ENCODE results near the gene RASGEF1C.

DNA sequence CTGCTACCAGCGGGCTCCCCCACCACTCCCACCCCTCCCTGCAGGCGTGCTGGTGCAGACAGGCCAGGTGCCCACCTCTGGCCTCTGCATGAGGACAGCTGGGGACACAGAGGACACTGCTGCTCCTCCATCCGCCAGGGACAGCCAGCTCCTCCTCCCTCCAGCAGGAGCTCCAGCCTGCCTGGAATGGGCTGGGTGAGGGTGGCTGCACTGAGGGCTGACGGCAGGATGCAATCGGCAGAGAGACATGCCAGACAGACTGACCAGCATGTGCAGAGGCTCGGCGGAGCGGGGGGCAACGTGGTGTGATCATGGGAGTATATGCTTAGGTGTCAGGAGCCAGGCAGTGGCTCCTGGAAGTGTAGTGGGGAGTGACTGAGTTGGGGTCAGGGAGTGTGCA is 68.4 kb downstream of the RASGEF1C start:
- TF ChIP-seq SUZ12 (IDR thresholded peaks at IDR 0.05) (no peak), FOXA1 (IDR thresholded peaks at IDR 0.05) (no peak), LEF1 (IDR thresholded peaks at IDR 0.05; ENCODE audit: borderline replicate concordance) (no peak), ARNT (IDR thresholded peaks at IDR 0.05) (no peak), ZNF384 (IDR thresholded peaks at IDR 0.05) (no peak), FOXM1 (IDR thresholded peaks at IDR 0.05; ENCODE audit: borderline replicate concordance) (no peak), BHLHE40 (IDR thresholded peaks at IDR 0.05; ENCODE audit: borderline replicate concordance) (no peak), SP1 (IDR thresholded peaks at IDR 0.05) (no peak), FOXK2 (IDR thresholded peaks at IDR 0.05) (no peak), L3MBTL2 (conservative IDR thresholded peaks at IDR 0.05) (no peak), ELF4 (IDR thresholded peaks at IDR 0.05) (no peak)
